Mesothelial cell of epicardium (in vitro differentiated cells): ENCODE measurements around the gene KCNQ5. TPM values are rescaled to one million over a fixed set of nuclear protein-coding genes. Genes with fewer than 3 reads are reported as not detected.
A peak's percentile ranks its signal among the peaks of the same experiment; 100 is the strongest.

Experiments
- DNase-seq, 2 experiments: peaks; one replicate each; pipeline ENCODE4 v3.0.0; 2021; ENCODE audit warnings: low spot score in 2 of 2; ENCODE audit not compliant: unreplicated experiment in 2 of 2
- H3K27ac Mint-ChIP-seq: 2 replicates; pipeline ENCODE4 v1.8.0; 2021; ENCODE audit warnings: mixed read lengths
- H3K27me3 Mint-ChIP-seq: 2 replicates; pipeline ENCODE4 v1.8.0; 2021; ENCODE audit warnings: low read depth, mixed read lengths
- H3K36me3 Mint-ChIP-seq: 2 replicates; pipeline ENCODE4 v1.8.0; 2021; ENCODE audit warnings: mixed read lengths
- H3K4me1 Mint-ChIP-seq: 2 replicates; pipeline ENCODE4 v1.8.0; 2021; ENCODE audit warnings: mixed read lengths
- H3K4me3 Mint-ChIP-seq: 2 replicates; pipeline ENCODE4 v1.8.0; 2021; ENCODE audit warnings: mild to moderate bottlenecking, moderate library complexity, mixed read lengths
- H3K9me3 Mint-ChIP-seq: 2 replicates; pipeline ENCODE4 v1.8.0; 2021; ENCODE audit warnings: mixed read lengths
- CTCF ChIP-seq: fragments of 200-600 bp; sonication (generic); IDR thresholded peaks from one replicate; pipeline ENCODE4 v1.5.0; 2021; ENCODE audit warnings: antibody characterized with exemption; ENCODE audit not compliant: unreplicated experiment
- total RNA-seq: library from RNA; stranded (reverse); gene quantifications from 3 replicates; pipeline ENCODE4 v1.2.1, GENCODE V29; 2021

Gene KCNQ5
- total RNA-seq, 1 donor from 2014 or later: 4.8 TPM

GRCh38 chr6:72631480-72631879 is 9.6 kb downstream of the KCNQ5 start:
- Mint-ChIP-seq H3K36me3 (peaks cover 3% of the 10 kb centered on the region), H3K9me3 (peaks cover 9% of the 10 kb centered on the region), H3K27ac (peak overlapping the region; percentile 3), H3K4me1 (peaks cover 9% of the 10 kb centered on the region), H3K27me3 (no peaks in the 10 kb centered on the region), H3K4me3 (no peak overlapping the region)
- DNase-seq: no peak
- no peak for TF ChIP-seq CTCF

- H3K27me3 Mint-ChIP-seq: no peaks in the 10 kb centered on the region
- no peak for TF ChIP-seq CTCF
- H3K4me1 Mint-ChIP-seq: peaks cover 9% of the 10 kb centered on the region
- no peak overlapping the region for H3K4me3 Mint-ChIP-seq
- DNase-seq: no peak
- H3K9me3 Mint-ChIP-seq: peaks cover 9% of the 10 kb centered on the region
- H3K27ac Mint-ChIP-seq: no peak overlapping the region
- peaks cover 3% of the 10 kb centered on the region for H3K36me3 Mint-ChIP-seq
These were observed 13.8 kb downstream of the KCNQ5 start for GRCh38 chr6:72635636-72636035.

- no peak for TF ChIP-seq CTCF
- DNase-seq: no peak
- Mint-ChIP-seq H3K4me1 (peaks cover 3% of the 10 kb centered on the region), H3K36me3 (peaks cover 3% of the 10 kb centered on the region), H3K27ac (no peak overlapping the region), H3K27me3 (no peaks in the 10 kb centered on the region), H3K9me3 (peaks cover 9% of the 10 kb centered on the region), H3K4me3 (no peak overlapping the region)
These were observed 14.4 kb downstream of the KCNQ5 start for GRCh38 chr6:72636215-72636614.

GRCh38 chr6:72636786-72637185 is 14.9 kb downstream of the KCNQ5 start:
- DNase-seq: no peak
- H3K4me3 Mint-ChIP-seq: no peak overlapping the region
- H3K27me3 Mint-ChIP-seq: no peaks in the 10 kb centered on the region

GRCh38 chr6:72639920-72640614 is 18.2 kb downstream of the KCNQ5 start:
- TF ChIP-seq CTCF: no peak
- H3K27ac Mint-ChIP-seq: no peak overlapping the region
- H3K36me3 Mint-ChIP-seq: no peaks in the 10 kb centered on the region
- no peaks in the 10 kb centered on the region for H3K27me3 Mint-ChIP-seq
- no peaks in the 10 kb centered on the region for H3K9me3 Mint-ChIP-seq
- no peak for DNase-seq
- H3K4me3 Mint-ChIP-seq: no peak overlapping the region
- no peaks in the 10 kb centered on the region for H3K4me1 Mint-ChIP-seq

More at GRCh38 chr6:72636786-72637185, 14.9 kb downstream of the KCNQ5 start:
- H3K27ac Mint-ChIP-seq: no peak overlapping the region
- H3K9me3 Mint-ChIP-seq: peaks cover 5% of the 10 kb centered on the region
- no peak for TF ChIP-seq CTCF
- peaks cover 3% of the 10 kb centered on the region for H3K36me3 Mint-ChIP-seq
- no peaks in the 10 kb centered on the region for H3K4me1 Mint-ChIP-seq

GRCh38 chr6:72640615-72640930 is 18.7 kb downstream of the KCNQ5 start:
- Mint-ChIP-seq H3K27me3 (no peaks in the 10 kb centered on the region), H3K36me3 (no peaks in the 10 kb centered on the region), H3K4me3 (no peak overlapping the region), H3K9me3 (no peaks in the 10 kb centered on the region), H3K4me1 (no peaks in the 10 kb centered on the region), H3K27ac (no peak overlapping the region)
- TF ChIP-seq CTCF: no peak
- no peak for DNase-seq
